ENCODE data around the gene CAPN5.
A peak's percentile ranks its signal among the peaks of the same experiment; 100 is the strongest.
"Not testable (repeated sequence)": the region's sequence is repeated elsewhere in the genome, so short reads cannot be mapped to it uniquely, and the experiment has no call there.

CAPN5 gene

DNA sequence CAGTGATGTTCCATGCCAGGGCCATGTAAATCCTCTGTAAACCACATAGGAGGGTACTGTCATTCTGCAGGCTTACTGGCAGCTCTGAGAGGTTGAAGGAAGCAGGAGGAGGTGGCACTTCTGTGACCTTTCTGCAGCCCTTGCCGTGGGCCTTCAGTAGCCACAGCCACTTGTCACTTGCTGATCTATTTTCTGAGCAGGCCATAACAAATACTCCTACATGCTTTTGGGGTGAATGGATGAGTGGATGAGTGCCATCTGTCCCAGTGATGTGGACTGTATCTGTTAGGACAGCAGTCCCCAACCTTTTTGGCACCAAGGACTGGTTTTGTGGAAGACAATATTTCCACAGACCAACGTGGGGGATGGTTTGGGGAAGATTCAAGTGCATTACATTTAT lies 22.4 kb upstream of the CAPN5 start:
- DNase-seq: no peak

DNA sequence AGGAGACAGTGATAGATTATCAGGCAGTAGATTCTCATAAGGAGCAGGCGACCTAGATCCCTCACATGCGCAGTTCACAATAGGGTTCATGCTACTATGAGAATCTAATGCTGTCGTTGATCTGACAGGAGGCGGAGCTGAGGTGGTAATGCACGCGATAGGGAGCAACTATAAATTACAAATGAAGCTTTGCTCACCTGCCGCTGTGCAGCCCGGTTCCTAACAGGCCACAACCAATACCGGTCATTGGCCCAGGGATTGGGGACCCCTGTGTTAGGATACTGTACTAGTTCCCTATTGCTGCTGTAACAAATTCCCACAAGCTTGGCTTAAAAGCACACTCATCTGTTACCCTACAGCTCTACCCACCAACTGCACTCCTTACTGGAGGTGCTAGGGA lies 21.9 kb upstream of the CAPN5 start:
- no peak for DNase-seq

DNA sequence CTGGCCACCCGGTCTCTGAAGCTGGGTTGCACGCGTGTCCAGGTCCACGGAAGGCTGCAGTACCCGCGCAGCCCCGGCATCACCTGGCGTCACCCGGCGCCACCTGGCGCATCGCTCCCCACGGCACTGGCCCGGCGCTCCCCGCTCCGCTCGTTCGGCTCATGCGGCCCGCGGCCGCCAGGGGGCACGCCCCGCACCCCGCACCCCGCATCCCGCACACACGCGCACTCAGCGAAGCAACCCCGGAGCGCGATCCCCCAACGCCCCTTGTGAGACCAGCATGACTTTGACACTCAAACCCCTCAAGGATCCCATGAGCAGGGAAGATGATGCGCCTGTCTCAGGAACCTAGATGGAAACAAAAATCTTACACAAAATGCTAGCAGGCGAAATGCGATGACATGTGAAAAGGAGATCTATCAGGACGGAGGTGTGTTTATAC lies 20.7 kb upstream of the CAPN5 start:
- DNase-seq: no peak

DNA sequence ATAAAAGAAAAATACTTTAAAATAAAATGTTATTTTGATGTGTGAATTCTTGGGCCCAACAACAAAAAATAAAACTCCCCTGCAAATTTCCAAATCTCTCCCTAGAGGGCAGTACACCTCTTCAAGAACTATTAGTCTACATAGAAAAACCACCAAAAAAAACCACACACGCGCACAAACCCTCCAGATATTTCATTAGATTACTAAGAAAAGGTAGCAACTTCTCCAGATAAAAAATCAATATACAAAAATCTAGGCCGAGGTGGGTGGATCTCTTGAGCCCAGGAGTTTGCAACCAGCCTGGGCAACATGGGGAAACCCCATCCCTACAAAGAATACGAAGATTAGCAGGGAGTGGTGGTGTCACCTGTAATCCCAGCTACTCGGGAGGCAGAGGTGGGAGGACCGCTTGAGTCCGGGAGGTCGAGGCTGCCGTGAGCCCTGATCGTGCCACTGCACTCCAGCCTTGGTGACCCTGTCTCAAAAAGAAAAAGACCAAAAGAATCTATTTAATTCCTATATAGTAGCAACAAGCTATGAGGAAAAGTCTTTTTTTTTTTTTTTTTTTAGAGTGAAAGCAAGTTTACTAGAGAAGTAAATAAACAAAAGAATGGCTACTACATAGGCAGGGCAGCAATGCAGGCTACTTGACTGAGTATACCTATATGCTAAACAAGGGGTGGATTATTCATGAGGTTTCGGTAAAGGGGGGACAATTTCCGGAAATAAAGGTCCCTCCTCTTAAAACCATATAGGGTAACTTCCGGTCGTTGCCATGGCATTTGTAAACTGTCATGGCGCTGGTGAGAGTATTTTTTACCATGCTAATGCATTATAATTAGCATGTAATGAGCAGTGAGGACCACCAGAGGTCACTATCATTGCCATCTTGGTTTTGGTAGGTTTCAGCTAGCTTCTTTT lies 19.5 kb upstream of the CAPN5 start:
- DNase-seq: peak; percentile 76 to 84

DNA sequence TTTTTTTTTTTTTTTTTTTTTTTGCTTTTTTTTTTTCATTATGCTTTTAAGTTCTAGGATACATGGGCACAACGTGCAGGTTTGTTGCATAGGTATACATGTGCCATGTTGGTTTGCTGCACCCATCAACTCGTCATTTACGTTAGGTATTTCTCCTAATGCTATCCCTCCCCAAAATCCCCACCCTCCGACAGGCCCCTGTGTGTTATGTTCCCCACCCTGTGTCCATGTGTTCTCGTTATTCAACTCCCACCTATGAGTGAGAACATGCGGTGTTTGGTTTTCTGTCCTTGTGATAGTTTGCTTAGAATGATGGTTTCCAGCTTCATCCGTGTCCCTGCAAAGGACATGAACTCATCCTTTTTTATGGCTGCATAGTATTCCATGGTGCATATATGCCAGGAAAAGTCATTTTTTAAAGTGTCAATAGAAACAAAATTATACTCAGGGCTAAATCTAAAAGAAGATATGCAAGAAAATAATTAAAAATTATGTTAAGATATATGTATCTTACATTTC lies 18.8 kb upstream of the CAPN5 start:
- DNase-seq: not testable (repeated sequence)

DNA sequence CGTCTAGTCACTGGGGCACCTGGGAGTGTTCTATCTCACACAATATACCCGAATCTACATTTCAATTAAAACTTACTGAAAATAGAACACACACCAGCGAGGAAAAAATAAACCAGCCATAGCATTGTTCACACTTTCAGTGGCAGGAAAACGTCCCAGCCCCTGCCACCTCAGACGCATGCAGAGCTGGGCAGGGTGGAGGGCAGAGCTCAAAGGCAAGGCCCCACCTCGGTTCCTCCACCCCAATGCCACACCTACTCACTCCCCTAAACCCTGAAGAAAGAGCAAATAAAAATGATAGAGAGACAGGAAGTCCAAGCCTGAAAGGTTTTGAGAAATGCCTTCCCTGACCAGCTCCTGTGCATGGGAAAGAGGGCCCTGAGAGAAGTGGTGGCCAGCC lies 17.7 kb upstream of the CAPN5 start:
- no peak for DNase-seq

DNA sequence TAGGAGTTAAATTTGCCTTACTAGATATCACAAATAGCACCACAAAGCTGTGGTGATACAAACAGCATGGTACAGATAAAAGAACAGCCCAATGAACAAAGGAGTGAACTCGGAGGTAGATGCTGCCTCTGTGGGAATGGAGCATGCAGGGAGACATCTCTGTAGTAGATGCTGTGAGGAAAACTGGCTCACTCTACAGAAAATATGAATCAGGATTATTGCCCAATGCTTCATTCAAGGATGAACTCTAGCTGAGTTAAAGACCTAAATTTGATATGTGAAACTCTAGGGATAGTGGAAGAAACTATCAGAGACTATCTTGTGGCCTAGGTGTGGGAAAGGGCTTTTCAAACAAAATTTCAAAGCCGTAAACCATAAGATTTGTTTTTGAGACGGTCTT lies 15.3 kb upstream of the CAPN5 start:
- no peak for DNase-seq

DNA sequence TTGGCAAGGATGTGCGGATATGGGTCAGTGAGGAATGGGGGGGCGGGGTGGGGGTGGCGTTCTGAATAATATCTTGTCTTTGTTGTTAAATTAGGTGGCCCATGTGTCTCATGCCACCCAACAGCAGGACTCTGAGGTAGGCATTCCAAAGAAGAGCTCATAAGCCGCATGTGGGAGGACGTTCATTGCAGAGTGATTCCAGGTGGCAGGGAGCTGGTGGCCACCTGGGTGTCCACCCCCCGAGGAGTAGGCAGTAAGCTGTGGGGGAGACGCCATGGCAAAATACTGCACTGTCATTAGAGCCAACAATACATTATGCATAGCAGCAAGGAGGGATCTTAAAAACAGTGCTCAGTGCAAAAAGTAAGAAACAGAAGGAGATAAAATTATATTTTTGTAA lies 14.3 kb upstream of the CAPN5 start:
- DNase-seq: no peak

DNA sequence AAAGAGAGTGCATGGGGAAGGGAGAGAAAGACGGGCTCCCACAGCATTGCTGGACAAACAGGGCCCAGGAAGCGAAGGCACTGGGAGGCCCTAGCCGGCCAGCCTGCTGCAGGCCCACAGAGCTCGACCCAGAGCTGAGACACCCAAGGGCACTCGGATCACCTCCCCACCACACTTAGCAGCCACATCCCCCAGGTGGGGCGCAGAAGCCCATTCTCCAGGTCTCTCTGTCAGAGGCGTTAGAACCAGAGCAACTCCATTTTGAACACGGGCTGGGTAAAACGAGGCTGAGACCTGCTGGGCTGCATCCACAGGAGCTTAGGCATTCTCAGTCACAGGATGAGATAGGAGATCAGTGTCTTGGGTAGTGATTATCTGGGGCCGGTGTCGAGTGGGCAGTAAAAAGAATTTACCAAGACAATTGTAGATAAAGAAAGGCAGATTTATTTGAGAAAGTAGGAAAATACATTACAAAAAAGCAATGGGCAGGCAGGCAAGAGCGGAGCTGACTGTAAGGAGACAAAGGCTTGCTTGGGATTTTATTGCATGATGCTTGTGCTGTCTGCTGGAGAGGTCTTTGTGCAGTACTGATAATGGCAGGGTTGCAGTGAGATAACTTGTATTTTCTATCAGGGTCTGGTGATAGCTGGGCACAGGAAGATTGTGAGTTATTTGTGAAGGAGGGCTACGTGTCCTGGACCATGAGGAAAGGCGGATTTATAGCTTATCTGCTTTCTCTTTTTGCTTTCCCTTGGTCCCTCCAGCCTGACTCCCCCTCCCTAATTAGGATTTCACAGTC lies 13.4 kb upstream of the CAPN5 start:
- DNase-seq: no peak

DNA sequence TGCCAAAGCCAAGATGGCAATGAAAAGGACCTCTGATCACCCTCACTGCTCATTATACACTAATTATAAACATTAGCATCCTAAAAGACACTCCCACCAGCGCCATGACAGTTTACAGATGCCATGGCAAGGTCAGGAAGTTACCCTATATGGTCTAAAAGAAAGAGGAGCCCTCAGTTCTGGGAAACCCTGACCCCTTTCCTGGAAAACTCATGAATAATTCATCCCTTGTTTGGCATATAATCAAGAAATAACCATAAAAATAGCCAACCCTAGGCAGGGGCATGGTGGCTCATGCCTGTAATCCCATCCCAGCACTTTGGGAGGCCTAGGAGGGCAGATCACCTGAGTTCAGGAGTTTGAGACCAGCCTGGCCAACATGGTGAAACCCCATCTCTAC lies 12.7 kb upstream of the CAPN5 start:
- DNase-seq: no peak

DNA sequence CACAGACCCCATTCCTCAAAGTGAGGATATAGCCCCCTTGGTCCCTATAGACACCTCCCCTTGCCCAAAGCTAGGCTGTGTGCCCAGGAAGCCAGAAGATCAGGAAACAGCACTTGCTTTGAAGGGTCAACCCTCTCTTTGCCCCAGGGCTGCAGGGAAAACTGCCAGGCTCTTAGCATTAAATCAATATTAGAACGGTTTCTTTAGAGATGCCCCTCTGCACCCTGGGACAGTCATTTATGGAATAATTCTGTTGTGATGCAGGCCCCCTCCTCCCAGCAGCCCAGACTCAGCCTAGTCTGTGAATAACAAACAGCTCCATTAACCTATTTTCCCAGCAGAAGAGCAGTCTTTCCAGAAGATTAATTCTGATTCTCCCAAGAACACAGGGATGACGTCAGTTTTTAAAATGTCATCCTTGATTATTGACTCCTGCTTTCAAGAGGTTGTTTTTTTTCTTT lies 11.6 kb upstream of the CAPN5 start:
- DNase-seq: no peak

DNA sequence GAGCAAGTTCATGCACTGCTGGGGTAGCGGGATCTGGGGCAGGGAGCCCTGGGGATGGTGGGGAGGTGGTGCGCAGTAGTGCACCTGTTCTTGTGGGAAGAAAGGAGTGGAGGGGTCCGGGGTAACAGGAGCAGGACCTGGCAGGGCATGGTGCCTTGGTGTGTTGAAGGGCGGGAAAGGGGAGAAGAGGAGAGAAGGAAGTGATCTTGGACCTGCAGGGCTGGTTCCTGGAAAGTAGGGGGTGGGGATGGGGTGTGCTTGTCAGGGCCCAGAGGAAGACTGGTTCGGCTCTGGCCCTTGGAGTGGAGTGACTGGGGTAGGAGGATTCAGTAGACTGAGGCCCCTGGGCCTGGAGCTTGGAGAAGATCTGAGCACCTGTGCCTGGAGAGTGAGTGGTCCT lies 10.9 kb upstream of the CAPN5 start:
- DNase-seq: no peak

DNA sequence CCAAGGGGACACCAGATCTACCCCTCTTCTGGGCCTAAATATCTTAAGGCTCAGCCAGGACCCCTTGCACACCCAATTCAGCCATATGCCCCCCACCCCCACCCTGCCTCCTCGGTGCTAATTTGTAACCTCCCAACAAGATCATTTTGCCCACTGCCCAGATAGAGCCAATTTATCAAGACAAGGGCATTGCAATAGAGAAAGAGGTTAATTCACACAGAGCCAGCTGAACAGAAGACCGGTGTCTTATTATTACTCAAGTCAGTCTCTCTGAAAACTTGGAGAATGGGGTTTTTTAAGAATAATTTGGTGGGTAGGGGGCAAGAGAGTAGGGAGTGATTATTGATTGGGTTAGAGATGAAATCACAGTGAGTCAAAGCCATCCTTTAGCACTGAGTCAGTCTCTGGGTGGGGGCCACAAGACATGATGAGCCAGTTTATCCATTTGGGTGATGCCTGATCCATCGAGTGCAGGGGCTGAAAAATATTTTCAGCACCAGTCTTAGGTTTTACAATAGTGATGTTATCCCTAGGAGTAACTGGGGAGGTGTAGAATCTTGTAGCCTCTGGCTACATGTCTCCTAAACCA lies 9.9 kb upstream of the CAPN5 start:
- DNase-seq: no peak

DNA sequence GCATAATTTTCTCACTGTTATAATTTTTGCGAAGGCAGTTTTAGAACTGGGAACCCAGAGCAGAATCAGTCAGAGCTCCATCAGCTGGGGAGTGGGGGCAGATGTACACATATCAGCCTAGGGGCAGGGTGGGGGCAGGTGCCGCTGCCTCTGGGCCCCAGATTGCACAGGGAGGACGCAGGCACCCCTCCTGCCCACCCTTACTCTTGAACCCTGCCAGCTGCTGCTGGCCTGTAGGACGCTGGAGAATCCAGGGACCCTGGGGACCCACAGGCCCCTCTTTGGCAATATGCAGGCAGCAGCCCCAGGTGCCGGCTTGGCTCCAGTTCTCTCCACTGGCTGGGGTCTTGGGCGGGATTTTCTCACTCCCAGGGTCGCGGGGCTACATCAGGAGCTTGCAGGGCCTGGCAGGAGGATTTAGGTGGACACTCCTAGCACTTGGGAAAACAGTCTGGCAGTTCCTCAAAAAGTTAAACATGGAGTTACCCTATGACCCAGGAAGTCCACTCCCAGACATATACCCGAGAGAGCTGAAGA lies 8.8 kb upstream of the CAPN5 start:
- no peak for DNase-seq

DNA sequence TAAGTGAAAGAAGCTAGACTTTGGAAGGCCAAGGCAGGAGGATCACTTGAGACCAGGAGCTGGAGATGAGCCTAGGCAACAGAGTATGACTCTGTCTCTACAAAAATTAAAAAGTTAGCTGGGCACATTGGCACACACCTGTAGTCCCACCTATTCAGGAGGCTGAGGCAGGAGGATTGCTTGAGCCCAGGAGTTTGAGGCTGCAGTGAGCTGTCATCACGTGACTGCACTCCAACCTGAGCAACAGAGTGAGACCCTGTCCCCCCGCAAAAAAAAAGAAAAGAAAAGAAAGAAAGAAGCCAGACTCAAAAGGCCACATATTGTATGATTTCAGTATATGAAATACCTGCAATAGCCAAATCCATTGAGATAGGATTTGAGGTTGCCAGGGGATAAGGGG lies 7.9 kb upstream of the CAPN5 start:
- DNase-seq: no peak

DNA sequence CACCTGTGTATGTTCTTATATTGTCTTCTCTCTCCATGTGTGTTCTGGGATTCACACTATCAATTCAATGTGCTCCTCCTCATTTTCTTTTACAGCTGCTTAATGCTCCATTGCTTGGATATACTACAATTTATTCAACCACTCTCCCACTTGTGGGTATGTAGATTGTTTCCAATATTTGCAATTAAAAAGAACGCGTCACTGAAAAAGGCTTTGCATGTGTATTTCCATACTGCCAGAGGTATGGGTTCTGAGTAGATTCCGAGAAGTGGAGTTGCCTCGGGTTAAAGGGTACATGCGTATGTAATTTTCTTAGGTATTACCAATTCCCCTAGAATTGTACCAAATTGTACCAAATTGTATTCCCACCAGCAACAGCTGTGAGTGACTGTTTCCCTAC lies 7.0 kb upstream of the CAPN5 start:
- no peak for DNase-seq

DNA sequence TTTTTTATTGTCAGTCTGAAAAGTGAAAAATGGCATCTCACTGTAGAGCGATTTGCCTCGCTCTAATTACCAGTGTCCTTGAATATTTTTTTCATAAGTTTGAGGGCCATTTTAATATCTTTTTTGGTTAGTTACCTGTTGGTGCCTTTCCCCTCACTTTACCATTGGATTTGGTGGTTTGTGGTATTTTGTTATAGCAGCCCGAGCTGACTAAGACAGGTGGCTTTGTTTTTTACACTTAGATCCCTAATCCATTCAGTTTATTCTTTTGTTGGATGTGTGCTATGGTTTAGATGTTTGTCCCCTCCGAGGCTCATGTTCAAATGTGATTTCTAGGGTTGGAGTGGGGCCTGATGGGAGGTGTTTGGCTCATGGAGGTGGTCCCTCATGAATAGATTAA lies 6.5 kb upstream of the CAPN5 start:
- DNase-seq: no peak

DNA sequence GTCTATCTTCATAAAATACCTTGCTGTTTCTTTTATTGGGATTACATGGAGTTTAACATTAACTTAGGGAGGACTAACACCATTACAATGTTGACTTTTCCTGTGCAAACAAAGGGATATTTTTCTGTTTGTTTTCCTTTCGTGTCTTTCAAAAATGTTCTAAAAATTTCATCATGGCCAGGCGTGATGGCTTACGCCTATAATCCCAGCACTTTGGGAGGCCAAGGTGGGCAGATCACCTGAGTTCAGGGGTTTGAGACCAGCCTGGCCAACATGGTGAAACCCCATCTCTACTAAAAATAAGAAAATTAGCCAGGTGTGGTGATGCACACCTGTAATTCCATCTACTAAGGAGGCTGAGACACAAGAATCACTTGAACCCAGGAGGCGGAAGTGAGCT lies 5.5 kb upstream of the CAPN5 start:
- DNase-seq: not testable (repeated sequence)

DNA sequence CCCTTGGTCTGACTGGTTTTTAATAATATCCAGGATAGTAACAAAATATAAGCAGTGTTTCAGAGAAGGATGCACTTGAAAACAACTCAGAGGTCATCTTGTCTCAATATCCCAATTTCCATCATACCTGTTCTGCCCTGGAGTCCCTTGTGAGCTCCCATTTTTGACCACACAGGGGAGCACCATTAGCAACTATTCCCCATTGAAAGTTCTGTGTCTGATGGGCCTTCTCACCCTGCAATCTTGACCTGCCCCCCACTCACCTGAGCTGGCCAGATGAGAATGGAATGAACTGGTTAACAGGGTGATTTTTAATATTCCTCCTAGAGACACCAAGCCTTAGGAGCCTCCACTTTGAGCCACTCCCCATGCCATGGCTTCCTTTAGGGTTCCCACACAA lies 3.8 kb upstream of the CAPN5 start:
- DNase-seq: no peak

DNA sequence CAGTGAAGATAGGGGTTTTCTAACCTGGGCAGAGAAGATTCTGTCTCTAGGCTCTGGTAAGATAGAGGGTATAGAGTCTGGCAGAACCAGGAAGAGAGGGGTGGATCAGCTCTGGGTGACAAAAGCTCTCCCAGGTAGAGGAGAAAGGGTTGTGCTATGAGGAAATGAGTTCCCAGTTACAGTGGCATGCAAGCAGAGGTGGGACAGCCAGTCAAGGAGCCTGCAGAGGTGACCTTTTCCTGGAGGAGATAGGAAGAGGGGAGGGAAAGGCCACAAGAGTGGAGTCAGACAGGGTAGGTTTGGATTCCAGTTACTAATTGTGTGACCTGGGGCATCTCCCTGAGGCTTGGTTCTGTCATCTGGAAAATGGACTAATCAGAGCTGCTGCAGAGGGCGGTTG lies 3.4 kb upstream of the CAPN5 start:
- no peak for DNase-seq

DNA sequence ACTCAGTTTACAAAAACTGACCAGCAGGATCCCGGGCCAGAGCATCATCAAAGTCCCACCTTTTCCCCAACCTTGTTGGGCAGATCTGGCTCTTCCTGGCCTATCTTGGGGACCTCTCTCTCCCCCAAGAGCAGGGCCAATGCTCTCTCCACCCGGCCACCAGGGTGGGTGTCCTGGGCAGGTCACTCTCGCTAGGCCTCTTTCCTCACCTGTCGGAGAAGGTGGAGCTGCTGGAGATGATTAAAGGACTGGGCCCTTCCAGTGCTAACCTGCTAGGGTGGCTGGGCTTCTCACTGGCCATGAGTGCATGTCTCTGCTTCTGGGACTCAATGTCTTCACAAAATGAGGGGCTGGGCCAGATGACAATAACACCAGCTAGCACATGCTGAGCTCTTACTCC lies 2.9 kb upstream of the CAPN5 start:
- no peak for DNase-seq

DNA sequence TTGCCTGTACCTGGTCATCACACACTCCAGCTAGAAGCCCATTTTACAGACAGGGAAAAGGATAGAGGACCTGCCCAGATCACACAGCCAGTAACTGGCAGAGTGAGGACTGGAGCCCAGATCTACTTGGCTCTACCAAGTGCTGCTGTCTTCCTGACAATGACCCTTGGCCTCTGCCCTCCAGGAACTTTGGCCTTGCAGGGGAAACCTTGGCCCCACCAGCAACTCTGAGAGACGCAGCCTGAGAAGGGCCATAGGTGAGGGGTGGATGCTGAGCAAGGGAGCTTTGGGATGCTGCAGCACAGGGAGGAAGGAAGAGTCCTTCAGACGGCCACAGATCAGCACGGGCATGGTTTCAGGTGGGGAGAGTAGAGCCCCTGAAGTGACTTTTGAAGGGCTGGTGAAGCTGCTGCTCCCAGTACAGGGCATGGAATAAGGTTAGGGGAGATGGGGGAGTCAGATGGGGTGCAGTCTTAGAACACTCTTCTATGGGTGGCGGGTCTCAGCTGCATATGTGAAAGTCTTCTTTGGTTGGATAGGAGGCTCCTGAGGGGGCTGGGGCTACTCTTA lies 2.0 kb upstream of the CAPN5 start:
- no peak for DNase-seq

DNA sequence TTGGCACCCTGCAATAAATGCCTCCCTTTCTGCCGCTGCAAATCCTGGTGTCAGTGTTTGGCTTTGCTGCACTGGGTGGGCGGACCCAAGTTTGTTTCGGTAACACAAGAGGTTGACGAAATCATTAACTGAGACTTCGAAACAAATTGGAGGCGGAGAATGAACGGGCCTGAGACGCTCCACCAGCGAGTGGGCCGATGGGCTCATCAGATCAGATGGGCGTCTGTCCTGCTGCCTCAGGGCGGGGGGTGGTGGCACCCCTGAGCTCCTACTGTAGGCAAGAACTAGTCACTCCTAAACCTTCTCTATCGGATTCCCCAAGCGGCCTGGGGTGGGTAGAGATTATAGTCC lies 918 bp upstream of the CAPN5 start:
- no peak for DNase-seq

Measured in AML-193 (cell line).